HepG2 (cell line): ENCODE results near the gene NUDT22. TPM values are rescaled to one million over a fixed set of nuclear protein-coding genes. Genes with fewer than 3 reads are reported as not detected.

Source experiments
- GTF3A ChIP-seq: sonication (generic); formaldehyde crosslinking; conservative IDR thresholded peaks from 2 replicates; pipeline ENCODE4 v1.4.0; 2020; ENCODE audit warnings: mild to moderate bottlenecking, missing genetic modification reagents
- HNRNPK ChIP-seq: fragments of 200-400 bp; formaldehyde crosslinking; IDR thresholded peaks from 2 replicates; pipeline ENCODE4 v1.6.1; 2018; ENCODE audit warnings: low read length, low read depth, moderate library complexity, mild to moderate bottlenecking; ENCODE audit not compliant: poor library complexity, severe bottlenecking
- KLF16 ChIP-seq, 2 experiments: sonication (generic) in 1 of 2; formaldehyde crosslinking in 1 of 2; IDR thresholded peaks; 2 replicates each; pipeline versions ENCODE4 v1.6.1 to v1.8.0; 2016 to 2023; ENCODE audit warnings: missing genetic modification reagents in 2 of 2, missing compliant biosample characterization in 1 of 2
- NFYB ChIP-seq: sonication (generic); formaldehyde crosslinking; IDR thresholded peaks from 2 replicates; pipeline ENCODE4 v1.4.0; 2020; ENCODE audit warnings: missing genetic modification reagents
- NR2F2 ChIP-seq: IDR thresholded peaks from 2 replicates; pipeline ENCODE4 v1.6.1; 2012; ENCODE audit warnings: low read depth, inconsistent platforms, borderline replicate concordance
- POGZ ChIP-seq: sonication (generic); formaldehyde crosslinking; IDR thresholded peaks from 2 replicates; pipeline ENCODE4 v1.4.0; 2020; ENCODE audit warnings: mild to moderate bottlenecking, missing genetic modification reagents
- REPIN1 ChIP-seq: sonication (generic); formaldehyde crosslinking; IDR thresholded peaks from 2 replicates; pipeline ENCODE4 v1.8.0; 2022; ENCODE audit warnings: missing genetic modification reagents, low read depth, mild to moderate bottlenecking, borderline replicate concordance
- RFX3 ChIP-seq: IDR thresholded peaks from 2 replicates; pipeline ENCODE4 v1.6.1; 2016; ENCODE audit warnings: missing biosample characterization, missing genetic modification reagents
- ZBTB1 ChIP-seq: sonication (generic); formaldehyde crosslinking; IDR thresholded peaks from 2 replicates; pipeline ENCODE4 v1.4.0; 2020; ENCODE audit warnings: missing genetic modification reagents, borderline replicate concordance
- ZNF263 ChIP-seq: sonication (generic); formaldehyde crosslinking; IDR thresholded peaks from 2 replicates; pipeline ENCODE4 v1.4.0; 2020; ENCODE audit warnings: missing genetic modification reagents
- ZNF274 ChIP-seq: sonication (generic); formaldehyde crosslinking; IDR thresholded peaks from 2 replicates; pipeline ENCODE4 v1.5.1; 2020; ENCODE audit warnings: mild to moderate bottlenecking, missing genetic modification reagents
- ZNF776 ChIP-seq: sonication (generic); formaldehyde crosslinking; IDR thresholded peaks from 2 replicates; pipeline ENCODE4 v1.4.0; 2020; ENCODE audit warnings: mild to moderate bottlenecking, missing genetic modification reagents
- ZNF891 ChIP-seq: sonication (generic); formaldehyde crosslinking; IDR thresholded peaks from 2 replicates; pipeline ENCODE4 v1.5.0; 2020; ENCODE audit warnings: mild to moderate bottlenecking, missing genetic modification reagents
- polyA plus RNA-seq, 8 experiments: library from polyadenylated mRNA; depleted of rRNA in 3 of 8; stranded (reverse) in 7 of 8; unstranded in 1 of 8; fragments of >200 nt; fragmentation: Illumina TruSeq in 4 of 8; extraction: Trizol in 4 of 8; gene quantifications; 2 replicates each; pipeline versions ENCODE4 v1.2.1 to v1.2.3, GENCODE V29; 2011 to 2016; ENCODE audit warnings: low read depth in 4 of 8, missing spikeins in 1 of 8, mixed read lengths in 1 of 8; ENCODE audit not compliant: insufficient read depth in 1 of 8
- total RNA-seq, 5 experiments: library from RNA; depleted of rRNA; stranded (reverse); fragments of >200 nt; fragmentation: Illumina TruSeq; extraction: Trizol; gene quantifications; 2 replicates each; pipeline ENCODE4 v1.2.3, GENCODE V29; 2016; ENCODE audit warnings: low read depth in 1 of 5
- TF ChIP-seq, protein P1 (sequence below): sonication (generic); formaldehyde crosslinking; IDR thresholded peaks from 2 replicates; pipeline ENCODE4 v1.8.0; 2022; ENCODE audit warnings: missing genetic modification reagents, mild to moderate bottlenecking, borderline replicate concordance
- TF ChIP-seq, protein P2 (sequence below): IDR thresholded peaks from 2 replicates; pipeline ENCODE4 v1.6.1; 2012; ENCODE audit warnings: low read length, improper control_type of control experiment
- TF ChIP-seq, protein P3 (sequence below): IDR thresholded peaks from 2 replicates; pipeline ENCODE4 v1.6.1; 2016; ENCODE audit warnings: missing compliant biosample characterization, missing genetic modification reagents, borderline replicate concordance
- TF ChIP-seq, protein P4 (sequence below): sonication (generic); formaldehyde crosslinking; IDR thresholded peaks from 2 replicates; pipeline ENCODE4 v1.5.0; 2020; ENCODE audit warnings: mild to moderate bottlenecking, missing genetic modification reagents, borderline replicate concordance

The NUDT22 gene
- total and polyA plus RNA-seq, 2 of the 13 experiments (the other 11 are each of a cell fraction or from before 2014, with no cell fraction given): 33.5 to 39.8 TPM

DNA sequence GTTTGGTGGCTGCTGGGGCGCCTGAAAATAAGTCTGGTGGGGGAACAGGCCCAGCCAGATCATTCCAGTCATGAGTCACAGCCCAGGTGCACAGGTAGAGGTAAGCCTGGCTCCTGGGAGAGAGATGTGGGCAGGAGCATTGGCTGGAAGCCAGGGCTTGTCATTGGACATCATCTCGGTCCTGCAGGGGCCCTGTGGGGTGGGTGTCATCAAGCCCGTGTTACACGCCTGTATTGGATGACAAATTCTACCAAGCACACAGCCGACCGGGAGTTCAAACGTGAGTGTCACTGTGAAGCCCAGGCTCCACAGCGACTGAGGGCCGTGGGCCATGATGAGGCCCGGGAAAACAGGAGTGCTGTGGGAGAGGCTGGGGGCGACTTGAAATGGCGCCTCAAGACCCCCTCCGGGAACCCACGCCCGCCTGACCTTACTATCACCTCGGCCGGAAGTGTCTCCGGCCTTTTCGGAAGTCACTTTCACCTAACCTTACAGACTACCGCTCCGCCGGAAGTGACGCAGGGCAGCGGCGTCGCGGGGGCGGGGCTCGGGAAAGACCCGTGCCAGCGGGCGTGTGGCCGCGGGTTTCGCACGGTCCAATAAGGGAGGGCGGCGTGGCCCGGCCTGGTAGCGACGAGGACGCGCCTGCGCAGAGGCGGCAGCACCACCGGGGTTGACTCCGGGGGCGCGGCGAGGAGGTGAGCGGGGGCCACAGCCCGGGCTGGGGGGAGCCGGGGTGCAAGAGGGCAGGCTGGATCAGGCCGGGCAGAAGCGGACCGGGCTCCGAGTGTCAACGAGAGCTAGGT, 14.6 kb downstream of the NUDT22 start, which contains the start of gene FKBP2 (continued):
- TF ChIP-seq RFX3 (CRISPR knock-in tag) (peak; percentile 20; the same call in 1 of the 2 replicates), HNRNPK (peak; percentile 41), ZNF274 (CRISPR knock-in tag) (no peak), POGZ (CRISPR knock-in tag) (no peak), NR2F2 (no peak), ZNF776 (CRISPR knock-in tag) (peak; percentile 69; the same call in 1 of the 2 replicates), GTF3A (CRISPR knock-in tag) (0 out of 2 replicates have a peak, but pooled peaks have one; percentile 12), REPIN1 (peak; percentile 18; the same call in 1 of the 2 replicates), NFYB (CRISPR knock-in tag) (peak; percentile 83), ZNF263 (CRISPR knock-in tag) (0 out of 2 replicates have a peak, but pooled peaks have one; percentile 28), ZNF891 (CRISPR knock-in tag) (peak; percentile 69; the same call in 1 of the 2 replicates), KLF16 (CRISPR knock-in tag; IDR thresholded peaks at IDR 0.05) (peak in 1 of 2 experiments; percentile 50; a peak in 1 of 4 replicates), ZBTB1 (CRISPR knock-in tag) (no peak)
- TF ChIP-seq, protein P1, sequence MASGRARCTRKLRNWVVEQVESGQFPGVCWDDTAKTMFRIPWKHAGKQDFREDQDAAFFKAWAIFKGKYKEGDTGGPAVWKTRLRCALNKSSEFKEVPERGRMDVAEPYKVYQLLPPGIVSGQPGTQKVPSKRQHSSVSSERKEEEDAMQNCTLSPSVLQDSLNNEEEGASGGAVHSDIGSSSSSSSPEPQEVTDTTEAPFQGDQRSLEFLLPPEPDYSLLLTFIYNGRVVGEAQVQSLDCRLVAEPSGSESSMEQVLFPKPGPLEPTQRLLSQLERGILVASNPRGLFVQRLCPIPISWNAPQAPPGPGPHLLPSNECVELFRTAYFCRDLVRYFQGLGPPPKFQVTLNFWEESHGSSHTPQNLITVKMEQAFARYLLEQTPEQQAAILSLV (CRISPR knock-in tag): peak; percentile 51; the same call in 1 of the 2 replicates
- TF ChIP-seq, protein P2, sequence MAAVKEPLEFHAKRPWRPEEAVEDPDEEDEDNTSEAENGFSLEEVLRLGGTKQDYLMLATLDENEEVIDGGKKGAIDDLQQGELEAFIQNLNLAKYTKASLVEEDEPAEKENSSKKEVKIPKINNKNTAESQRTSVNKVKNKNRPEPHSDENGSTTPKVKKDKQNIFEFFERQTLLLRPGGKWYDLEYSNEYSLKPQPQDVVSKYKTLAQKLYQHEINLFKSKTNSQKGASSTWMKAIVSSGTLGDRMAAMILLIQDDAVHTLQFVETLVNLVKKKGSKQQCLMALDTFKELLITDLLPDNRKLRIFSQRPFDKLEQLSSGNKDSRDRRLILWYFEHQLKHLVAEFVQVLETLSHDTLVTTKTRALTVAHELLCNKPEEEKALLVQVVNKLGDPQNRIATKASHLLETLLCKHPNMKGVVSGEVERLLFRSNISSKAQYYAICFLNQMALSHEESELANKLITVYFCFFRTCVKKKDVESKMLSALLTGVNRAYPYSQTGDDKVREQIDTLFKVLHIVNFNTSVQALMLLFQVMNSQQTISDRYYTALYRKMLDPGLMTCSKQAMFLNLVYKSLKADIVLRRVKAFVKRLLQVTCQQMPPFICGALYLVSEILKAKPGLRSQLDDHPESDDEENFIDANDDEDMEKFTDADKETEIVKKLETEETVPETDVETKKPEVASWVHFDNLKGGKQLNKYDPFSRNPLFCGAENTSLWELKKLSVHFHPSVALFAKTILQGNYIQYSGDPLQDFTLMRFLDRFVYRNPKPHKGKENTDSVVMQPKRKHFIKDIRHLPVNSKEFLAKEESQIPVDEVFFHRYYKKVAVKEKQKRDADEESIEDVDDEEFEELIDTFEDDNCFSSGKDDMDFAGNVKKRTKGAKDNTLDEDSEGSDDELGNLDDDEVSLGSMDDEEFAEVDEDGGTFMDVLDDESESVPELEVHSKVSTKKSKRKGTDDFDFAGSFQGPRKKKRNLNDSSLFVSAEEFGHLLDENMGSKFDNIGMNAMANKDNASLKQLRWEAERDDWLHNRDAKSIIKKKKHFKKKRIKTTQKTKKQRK: no peak
- TF ChIP-seq, protein P3, sequence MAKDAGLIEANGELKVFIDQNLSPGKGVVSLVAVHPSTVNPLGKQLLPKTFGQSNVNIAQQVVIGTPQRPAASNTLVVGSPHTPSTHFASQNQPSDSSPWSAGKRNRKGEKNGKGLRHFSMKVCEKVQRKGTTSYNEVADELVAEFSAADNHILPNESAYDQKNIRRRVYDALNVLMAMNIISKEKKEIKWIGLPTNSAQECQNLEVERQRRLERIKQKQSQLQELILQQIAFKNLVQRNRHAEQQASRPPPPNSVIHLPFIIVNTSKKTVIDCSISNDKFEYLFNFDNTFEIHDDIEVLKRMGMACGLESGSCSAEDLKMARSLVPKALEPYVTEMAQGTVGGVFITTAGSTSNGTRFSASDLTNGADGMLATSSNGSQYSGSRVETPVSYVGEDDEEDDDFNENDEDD (CRISPR knock-in tag): peak; percentile 84
- TF ChIP-seq, protein P4, sequence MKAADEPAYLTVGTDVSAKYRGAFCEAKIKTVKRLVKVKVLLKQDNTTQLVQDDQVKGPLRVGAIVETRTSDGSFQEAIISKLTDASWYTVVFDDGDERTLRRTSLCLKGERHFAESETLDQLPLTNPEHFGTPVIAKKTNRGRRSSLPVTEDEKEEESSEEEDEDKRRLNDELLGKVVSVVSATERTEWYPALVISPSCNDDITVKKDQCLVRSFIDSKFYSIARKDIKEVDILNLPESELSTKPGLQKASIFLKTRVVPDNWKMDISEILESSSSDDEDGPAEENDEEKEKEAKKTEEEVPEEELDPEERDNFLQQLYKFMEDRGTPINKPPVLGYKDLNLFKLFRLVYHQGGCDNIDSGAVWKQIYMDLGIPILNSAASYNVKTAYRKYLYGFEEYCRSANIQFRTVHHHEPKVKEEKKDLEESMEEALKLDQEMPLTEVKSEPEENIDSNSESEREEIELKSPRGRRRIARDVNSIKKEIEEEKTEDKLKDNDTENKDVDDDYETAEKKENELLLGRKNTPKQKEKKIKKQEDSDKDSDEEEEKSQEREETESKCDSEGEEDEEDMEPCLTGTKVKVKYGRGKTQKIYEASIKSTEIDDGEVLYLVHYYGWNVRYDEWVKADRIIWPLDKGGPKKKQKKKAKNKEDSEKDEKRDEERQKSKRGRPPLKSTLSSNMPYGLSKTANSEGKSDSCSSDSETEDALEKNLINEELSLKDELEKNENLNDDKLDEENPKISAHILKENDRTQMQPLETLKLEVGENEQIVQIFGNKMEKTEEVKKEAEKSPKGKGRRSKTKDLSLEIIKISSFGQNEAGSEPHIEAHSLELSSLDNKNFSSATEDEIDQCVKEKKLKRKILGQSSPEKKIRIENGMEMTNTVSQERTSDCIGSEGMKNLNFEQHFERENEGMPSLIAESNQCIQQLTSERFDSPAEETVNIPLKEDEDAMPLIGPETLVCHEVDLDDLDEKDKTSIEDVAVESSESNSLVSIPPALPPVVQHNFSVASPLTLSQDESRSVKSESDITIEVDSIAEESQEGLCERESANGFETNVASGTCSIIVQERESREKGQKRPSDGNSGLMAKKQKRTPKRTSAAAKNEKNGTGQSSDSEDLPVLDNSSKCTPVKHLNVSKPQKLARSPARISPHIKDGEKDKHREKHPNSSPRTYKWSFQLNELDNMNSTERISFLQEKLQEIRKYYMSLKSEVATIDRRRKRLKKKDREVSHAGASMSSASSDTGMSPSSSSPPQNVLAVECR: peak; percentile 79; the same call in 1 of the 2 replicates
